Measurements from ENCODE around the gene RINL.

RINL gene

GRCh38 chr19:38839816-38840582, 38.1 kb downstream of the RINL start:
- FAIRE-seq (no peak), DNase-seq (ENCODE audit: insufficient read length, low spot score) (no peak)
- TF ChIP-seq CTCF (IDR thresholded peaks at IDR 0.05; ENCODE audit: insufficient read depth, missing control alignments), result no peak

GRCh38 chr19:38838986-38839761, 38.9 kb downstream of the RINL start:
- TF ChIP-seq CTCF (IDR thresholded peaks at IDR 0.05; ENCODE audit: insufficient read depth, missing control alignments), result no peak
- no peak for DNase-seq (ENCODE audit: insufficient read length, low spot score)
- FAIRE-seq, result no peak

DNA sequence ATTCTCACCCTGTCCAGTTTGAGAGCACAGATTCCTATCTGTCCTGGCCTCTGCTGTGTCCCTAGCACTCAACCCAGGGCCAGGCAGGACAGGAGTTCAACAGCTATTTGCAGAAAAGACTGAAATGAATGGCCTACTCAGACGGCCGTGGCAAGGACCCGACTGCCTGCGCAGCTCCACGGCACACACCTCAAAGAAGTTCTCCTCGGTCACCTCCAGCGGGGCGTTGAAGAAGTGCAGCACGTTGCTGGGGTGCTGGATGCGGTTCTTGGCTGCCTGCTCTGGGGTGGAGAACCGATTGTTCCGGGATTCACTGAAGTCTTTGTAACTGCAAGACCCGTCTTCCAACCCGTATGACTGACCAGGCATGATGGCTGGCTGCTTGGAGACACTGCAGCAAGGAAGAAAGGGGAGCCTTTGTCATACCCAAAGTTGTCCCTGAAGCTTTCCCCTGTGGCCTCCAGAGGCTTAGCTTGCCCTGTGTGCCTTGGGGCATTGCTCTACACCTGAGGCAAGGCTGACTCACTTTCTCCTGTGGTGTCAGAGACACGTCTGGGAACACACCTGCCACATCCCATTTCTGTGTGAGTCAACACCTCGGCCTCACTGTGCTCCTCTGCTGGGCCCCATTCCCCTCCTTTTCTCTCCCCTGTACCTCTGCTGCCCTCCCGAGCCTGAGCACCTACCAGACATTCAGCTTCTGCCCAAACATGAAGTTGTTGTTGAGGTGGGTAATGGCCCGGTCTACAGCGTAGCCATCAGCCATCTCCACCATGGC, 39.7 kb downstream of the RINL start:
- no peak for TF ChIP-seq CTCF (IDR thresholded peaks at IDR 0.05; ENCODE audit: insufficient read depth, missing control alignments)
- DNase-seq (ENCODE audit: insufficient read length, low spot score) (no peak), FAIRE-seq (no peak)

GRCh38 chr19:38837656-38838121, 40.4 kb downstream of the RINL start:
- FAIRE-seq (no peak), DNase-seq (ENCODE audit: insufficient read length, low spot score) (no peak)
- no peak for TF ChIP-seq CTCF (IDR thresholded peaks at IDR 0.05; ENCODE audit: insufficient read depth, missing control alignments)

GRCh38 chr19:38836983-38837626, 41.0 kb downstream of the RINL start:
- FAIRE-seq, result no peak
- DNase-seq (ENCODE audit: insufficient read length, low spot score), result no peak
- no peak for TF ChIP-seq CTCF (IDR thresholded peaks at IDR 0.05; ENCODE audit: insufficient read depth, missing control alignments)

DNA sequence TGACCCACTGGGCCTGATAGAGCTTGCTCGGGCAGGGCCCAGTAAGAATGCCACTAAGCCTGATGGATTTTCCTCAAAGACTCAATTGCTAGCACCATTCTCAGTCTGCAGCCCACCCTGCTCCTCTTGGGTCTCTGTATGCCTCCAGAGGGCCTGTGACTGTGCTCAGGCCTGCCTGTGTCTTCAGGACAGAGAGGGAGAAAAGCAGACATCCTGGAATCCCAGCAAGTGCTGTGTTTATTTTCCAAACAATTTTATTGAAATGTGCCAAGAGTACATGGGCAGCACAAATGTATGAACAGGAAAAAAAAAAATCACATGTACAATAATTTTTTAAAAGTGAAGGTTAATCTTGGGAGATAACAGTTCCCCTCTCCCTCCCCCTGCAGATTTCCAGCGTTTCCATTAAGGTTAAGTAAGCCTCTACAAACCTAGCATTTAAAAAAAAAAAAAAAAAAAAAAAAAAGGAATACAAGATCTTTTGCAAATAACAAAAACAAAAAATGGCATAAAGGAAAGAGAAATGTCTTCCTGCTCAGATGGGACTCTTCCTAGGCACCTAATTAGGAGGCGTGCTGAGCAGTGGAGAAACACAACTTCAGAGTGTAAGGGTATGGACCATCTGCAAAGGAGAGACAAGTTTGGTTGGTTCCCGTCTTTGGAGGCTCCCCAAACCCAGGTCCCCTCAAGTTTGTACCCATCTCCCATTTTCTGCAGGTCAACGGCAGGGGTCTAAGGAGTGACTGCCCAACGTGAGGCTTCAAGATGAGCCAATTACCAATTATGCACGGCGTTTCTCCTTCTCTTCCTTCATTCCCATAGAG, 41.7 kb downstream of the RINL start:
- no peak for TF ChIP-seq CTCF (IDR thresholded peaks at IDR 0.05; ENCODE audit: insufficient read depth, missing control alignments)
- FAIRE-seq (no peak), DNase-seq (ENCODE audit: insufficient read length, low spot score) (no peak)

Data from D721Med (cell line).